Measurements from ENCODE around the gene CNP.

- no peak for TF ChIP-seq SIN3A (IDR thresholded peaks at IDR 0.05; ENCODE audit: borderline replicate concordance, insufficient read depth, low read length)
- TF ChIP-seq REST (IDR thresholded peaks at IDR 0.05; ENCODE audit: insufficient read depth in 1 of 2, low read depth in 2 of 2, low read length in 2 of 2): no peak
- TF ChIP-seq POLR2AphosphoS5 (IDR thresholded peaks at IDR 0.05; ENCODE audit: low read depth, low read length): no peak
- TF ChIP-seq TAF1 (IDR thresholded peaks at IDR 0.05; ENCODE audit: borderline replicate concordance, insufficient read depth, low read length): no peak
These were observed 35.7 kb downstream of the CNP start for GRCh38 chr17:42002175-42002791.
